HepG2 (cell line): ENCODE data around the gene STIM2. TPM values are rescaled to one million over a fixed set of nuclear protein-coding genes. Genes with fewer than 3 reads are reported as not detected.
A peak's percentile ranks its signal among the peaks of the same experiment; 100 is the strongest.

ENCODE experiments used
- GLI4 ChIP-seq: sonication (generic); formaldehyde crosslinking; IDR thresholded peaks from 2 replicates; pipeline ENCODE4 v1.5.1; 2020; ENCODE audit warnings: missing genetic modification reagents, mild to moderate bottlenecking, moderate library complexity, borderline replicate concordance
- GZF1 ChIP-seq: sonication (generic); formaldehyde crosslinking; IDR thresholded peaks from 2 replicates; pipeline ENCODE4 v1.5.1; 2020; ENCODE audit warnings: mild to moderate bottlenecking, missing genetic modification reagents
- MIER2 ChIP-seq: IDR thresholded peaks from 2 replicates; pipeline ENCODE4 v1.6.1; 2016; ENCODE audit warnings: missing biosample characterization, missing genetic modification reagents
- NCOA1 ChIP-seq: sonication (generic); formaldehyde crosslinking; IDR thresholded peaks from 2 replicates; pipeline ENCODE4 v1.9.0; 2021; ENCODE audit warnings: missing genetic modification reagents
- ONECUT2 ChIP-seq: sonication (generic); formaldehyde crosslinking; IDR thresholded peaks from 2 replicates; pipeline ENCODE4 v1.4.0; 2020; ENCODE audit warnings: missing genetic modification reagents
- RBM39 ChIP-seq: fragments of 200-400 bp; formaldehyde crosslinking; IDR thresholded peaks from one replicate; pipeline ENCODE4 v1.6.1; 2018; ENCODE audit warnings: antibody characterized with exemption, mild to moderate bottlenecking, low read depth, low read length; ENCODE audit not compliant: poor library complexity, severe bottlenecking
- RELA ChIP-seq: sonication (generic); formaldehyde crosslinking; IDR thresholded peaks from 2 replicates; pipeline ENCODE4 v1.4.0; 2020; ENCODE audit warnings: missing genetic modification reagents
- RNF2 ChIP-seq: fragments of 450-650 bp; conservative IDR thresholded peaks from 2 replicates; pipeline ENCODE4 v1.6.1; 2016; ENCODE audit warnings: low read depth
- SPEN ChIP-seq: sonication (generic); formaldehyde crosslinking; IDR thresholded peaks from 2 replicates; pipeline ENCODE4 v1.5.1; 2020; ENCODE audit warnings: low read depth, mild to moderate bottlenecking, missing genetic modification reagents
- ZFP1 ChIP-seq: IDR thresholded peaks from 2 replicates; pipeline ENCODE4 v1.6.1; 2016
- ZNF225 ChIP-seq: sonication (generic); formaldehyde crosslinking; IDR thresholded peaks from 2 replicates; pipeline ENCODE4 v1.4.0; 2020; ENCODE audit warnings: mild to moderate bottlenecking, missing genetic modification reagents
- ZNF230 ChIP-seq: sonication (generic); formaldehyde crosslinking; IDR thresholded peaks from 2 replicates; pipeline ENCODE4 v1.4.0; 2020; ENCODE audit warnings: mild to moderate bottlenecking, missing genetic modification reagents
- ZNF260 ChIP-seq: sonication (generic); formaldehyde crosslinking; IDR thresholded peaks from 2 replicates; pipeline ENCODE4 v1.4.0; 2020; ENCODE audit warnings: missing genetic modification reagents, low read depth, mild to moderate bottlenecking, borderline replicate concordance
- ZNF263 ChIP-seq: sonication (generic); formaldehyde crosslinking; IDR thresholded peaks from 2 replicates; pipeline ENCODE4 v1.4.0; 2020; ENCODE audit warnings: missing genetic modification reagents
- ZNF432 ChIP-seq: sonication (generic); formaldehyde crosslinking; IDR thresholded peaks from 2 replicates; pipeline ENCODE4 v1.5.0; 2020; ENCODE audit warnings: missing genetic modification reagents, mild to moderate bottlenecking, borderline replicate concordance
- ZNF564 ChIP-seq: sonication (generic); formaldehyde crosslinking; IDR thresholded peaks from 2 replicates; pipeline ENCODE4 v1.8.1; 2023; ENCODE audit warnings: mild to moderate bottlenecking, missing genetic modification reagents
- ZNF576 ChIP-seq: sonication (generic); formaldehyde crosslinking; IDR thresholded peaks from 2 replicates; pipeline ENCODE4 v1.4.0; 2020; ENCODE audit warnings: mild to moderate bottlenecking, missing genetic modification reagents
- ZNF703 ChIP-seq: sonication (generic); formaldehyde crosslinking; IDR thresholded peaks from 2 replicates; pipeline ENCODE4 v1.5.1; 2020; ENCODE audit warnings: missing genetic modification reagents, mild to moderate bottlenecking, moderate library complexity, borderline replicate concordance
- ZNF768 ChIP-seq: sonication (generic); formaldehyde crosslinking; IDR thresholded peaks from 2 replicates; pipeline ENCODE4 v1.4.0; 2020; ENCODE audit warnings: missing genetic modification reagents
- ZNF883 ChIP-seq: sonication (generic); formaldehyde crosslinking; IDR thresholded peaks from 2 replicates; pipeline ENCODE4 v1.5.1; 2020; ENCODE audit warnings: mild to moderate bottlenecking, missing genetic modification reagents; ENCODE audit errors: not compliant biosample characterization
- ZZZ3 ChIP-seq: sonication (generic); formaldehyde crosslinking; IDR thresholded peaks from 2 replicates; pipeline ENCODE4 v1.4.0; 2020; ENCODE audit warnings: missing genetic modification reagents, mild to moderate bottlenecking, borderline replicate concordance
- polyA plus RNA-seq, 8 experiments: library from polyadenylated mRNA; depleted of rRNA in 3 of 8; stranded (reverse) in 7 of 8; unstranded in 1 of 8; fragments of >200 nt; fragmentation: Illumina TruSeq in 4 of 8; extraction: Trizol in 4 of 8; gene quantifications; 2 replicates each; pipeline versions ENCODE4 v1.2.1 to v1.2.3, GENCODE V29; 2011 to 2016; ENCODE audit warnings: low read depth in 4 of 8, missing spikeins in 1 of 8, mixed read lengths in 1 of 8; ENCODE audit not compliant: insufficient read depth in 1 of 8
- total RNA-seq, 5 experiments: library from RNA; depleted of rRNA; stranded (reverse); fragments of >200 nt; fragmentation: Illumina TruSeq; extraction: Trizol; gene quantifications; 2 replicates each; pipeline ENCODE4 v1.2.3, GENCODE V29; 2016; ENCODE audit warnings: low read depth in 1 of 5
- TF ChIP-seq, protein P1 (sequence below): sonication (generic); formaldehyde crosslinking; IDR thresholded peaks from 2 replicates; pipeline ENCODE4 v1.4.0; 2020; ENCODE audit warnings: missing genetic modification reagents
- TF ChIP-seq, protein P2 (sequence below): sonication (generic); formaldehyde crosslinking; IDR thresholded peaks from 2 replicates; pipeline ENCODE4 v1.5.0; 2020; ENCODE audit warnings: missing genetic modification reagents
- TF ChIP-seq, protein P3 (sequence below): sonication (generic); formaldehyde crosslinking; conservative IDR thresholded peaks from 2 replicates; pipeline ENCODE4 v1.8.1; 2023; ENCODE audit warnings: missing genetic modification reagents
- TF ChIP-seq, protein P4 (sequence below): sonication (generic); formaldehyde crosslinking; IDR thresholded peaks from 2 replicates; pipeline ENCODE4 v1.4.0; 2020; ENCODE audit warnings: missing genetic modification reagents

The STIM2 gene
- total and polyA plus RNA-seq, 2 of the 13 experiments (the other 11 are each of a cell fraction or from before 2014, with no cell fraction given): 19.3 to 19.4 TPM

DNA sequence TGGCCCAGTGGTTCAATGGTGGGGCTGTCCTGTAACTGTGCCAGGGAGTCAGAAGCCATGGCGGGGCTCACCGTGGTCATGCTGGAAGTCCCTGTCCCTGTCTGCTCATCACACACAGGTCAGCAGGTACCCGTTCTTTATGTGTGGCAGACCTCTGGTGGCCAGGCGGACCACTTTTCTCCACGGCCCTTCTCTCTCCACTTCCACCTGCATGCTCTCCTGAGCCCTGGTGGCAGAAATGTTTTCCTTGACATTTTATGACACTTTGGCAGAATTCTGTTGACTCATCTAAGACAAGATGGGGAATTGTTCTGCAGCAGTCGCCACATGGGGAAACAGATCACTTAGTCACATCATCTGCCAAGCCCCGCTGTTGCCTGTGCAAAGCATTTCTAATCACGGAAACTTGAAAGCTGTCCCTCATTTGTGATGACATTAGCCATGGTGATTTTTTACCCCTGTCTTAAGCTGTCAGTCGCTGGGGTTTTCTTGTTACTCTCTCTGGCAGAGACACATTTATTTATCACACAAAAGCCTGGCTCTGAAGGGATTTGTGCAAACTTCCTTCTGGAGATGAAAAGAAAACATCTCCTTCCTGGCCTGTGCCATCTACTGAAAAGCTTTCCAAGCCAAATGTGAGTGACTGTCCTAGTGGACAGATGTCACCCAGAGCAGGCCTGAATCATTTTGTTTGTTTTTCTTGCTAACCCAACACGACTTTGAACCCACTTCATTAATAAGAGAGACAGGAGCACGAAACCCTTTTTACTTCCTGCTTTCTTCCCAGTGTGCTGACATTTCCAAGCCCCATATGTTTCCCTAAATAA, 38.8 kb upstream of the STIM2 start (continued):
- TF ChIP-seq ZNF225 (no peak), ZNF260 (CRISPR knock-in tag) (no peak), GZF1 (CRISPR knock-in tag) (peak; percentile 45; the same call in 1 of the 2 replicates), RBM39 (no peak), NCOA1 (no peak), ONECUT2 (CRISPR knock-in tag) (no peak), SPEN (0 out of 2 replicates have a peak, but pooled peaks have one; percentile 39), RELA (CRISPR knock-in tag) (no peak), MIER2 (peak; percentile 18; the same call in 1 of the 2 replicates), ZNF768 (CRISPR knock-in tag) (0 out of 2 replicates have a peak, but pooled peaks have one; percentile 36), ZNF564 (CRISPR knock-in tag) (no peak; the same call in 1 of the 2 replicates), ZNF703 (CRISPR knock-in tag) (no peak), GLI4 (CRISPR knock-in tag) (no peak), ZZZ3 (CRISPR knock-in tag) (no peak), ZFP1 (peak; percentile 25; the same call in 1 of the 2 replicates), ZNF576 (no peak), ZNF230 (CRISPR knock-in tag) (0 out of 2 replicates have a peak, but pooled peaks have one; percentile 75), RNF2 (no peak), ZNF432 (CRISPR knock-in tag) (no peak), ZNF263 (CRISPR knock-in tag) (no peak), ZNF883 (CRISPR knock-in tag) (no peak)
- TF ChIP-seq, protein P1, sequence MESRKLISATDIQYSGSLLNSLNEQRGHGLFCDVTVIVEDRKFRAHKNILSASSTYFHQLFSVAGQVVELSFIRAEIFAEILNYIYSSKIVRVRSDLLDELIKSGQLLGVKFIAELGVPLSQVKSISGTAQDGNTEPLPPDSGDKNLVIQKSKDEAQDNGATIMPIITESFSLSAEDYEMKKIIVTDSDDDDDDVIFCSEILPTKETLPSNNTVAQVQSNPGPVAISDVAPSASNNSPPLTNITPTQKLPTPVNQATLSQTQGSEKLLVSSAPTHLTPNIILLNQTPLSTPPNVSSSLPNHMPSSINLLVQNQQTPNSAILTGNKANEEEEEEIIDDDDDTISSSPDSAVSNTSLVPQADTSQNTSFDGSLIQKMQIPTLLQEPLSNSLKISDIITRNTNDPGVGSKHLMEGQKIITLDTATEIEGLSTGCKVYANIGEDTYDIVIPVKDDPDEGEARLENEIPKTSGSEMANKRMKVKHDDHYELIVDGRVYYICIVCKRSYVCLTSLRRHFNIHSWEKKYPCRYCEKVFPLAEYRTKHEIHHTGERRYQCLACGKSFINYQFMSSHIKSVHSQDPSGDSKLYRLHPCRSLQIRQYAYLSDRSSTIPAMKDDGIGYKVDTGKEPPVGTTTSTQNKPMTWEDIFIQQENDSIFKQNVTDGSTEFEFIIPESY (CRISPR knock-in tag): no peak
- TF ChIP-seq, protein P2, sequence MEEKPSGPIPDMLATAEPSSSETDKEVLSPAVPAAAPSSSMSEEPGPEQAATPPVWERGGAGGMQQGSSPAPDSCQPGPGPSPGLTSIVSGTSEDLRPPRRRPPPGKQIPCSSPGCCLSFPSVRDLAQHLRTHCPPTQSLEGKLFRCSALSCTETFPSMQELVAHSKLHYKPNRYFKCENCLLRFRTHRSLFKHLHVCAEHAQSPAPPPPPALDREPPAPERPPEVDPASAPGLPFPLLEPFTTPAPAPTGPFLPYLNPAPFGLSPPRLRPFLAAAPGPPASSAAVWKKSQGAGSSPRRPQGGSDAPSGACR (CRISPR knock-in tag): no peak
- TF ChIP-seq, protein P3, sequence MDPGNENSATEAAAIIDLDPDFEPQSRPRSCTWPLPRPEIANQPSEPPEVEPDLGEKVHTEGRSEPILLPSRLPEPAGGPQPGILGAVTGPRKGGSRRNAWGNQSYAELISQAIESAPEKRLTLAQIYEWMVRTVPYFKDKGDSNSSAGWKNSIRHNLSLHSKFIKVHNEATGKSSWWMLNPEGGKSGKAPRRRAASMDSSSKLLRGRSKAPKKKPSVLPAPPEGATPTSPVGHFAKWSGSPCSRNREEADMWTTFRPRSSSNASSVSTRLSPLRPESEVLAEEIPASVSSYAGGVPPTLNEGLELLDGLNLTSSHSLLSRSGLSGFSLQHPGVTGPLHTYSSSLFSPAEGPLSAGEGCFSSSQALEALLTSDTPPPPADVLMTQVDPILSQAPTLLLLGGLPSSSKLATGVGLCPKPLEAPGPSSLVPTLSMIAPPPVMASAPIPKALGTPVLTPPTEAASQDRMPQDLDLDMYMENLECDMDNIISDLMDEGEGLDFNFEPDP (CRISPR knock-in tag): 0 out of 2 replicates have a peak, but pooled peaks have one; percentile 36
- TF ChIP-seq, protein P4, sequence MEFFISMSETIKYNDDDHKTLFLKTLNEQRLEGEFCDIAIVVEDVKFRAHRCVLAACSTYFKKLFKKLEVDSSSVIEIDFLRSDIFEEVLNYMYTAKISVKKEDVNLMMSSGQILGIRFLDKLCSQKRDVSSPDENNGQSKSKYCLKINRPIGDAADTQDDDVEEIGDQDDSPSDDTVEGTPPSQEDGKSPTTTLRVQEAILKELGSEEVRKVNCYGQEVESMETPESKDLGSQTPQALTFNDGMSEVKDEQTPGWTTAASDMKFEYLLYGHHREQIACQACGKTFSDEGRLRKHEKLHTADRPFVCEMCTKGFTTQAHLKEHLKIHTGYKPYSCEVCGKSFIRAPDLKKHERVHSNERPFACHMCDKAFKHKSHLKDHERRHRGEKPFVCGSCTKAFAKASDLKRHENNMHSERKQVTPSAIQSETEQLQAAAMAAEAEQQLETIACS: no peak
